ENCODE results near the gene MAP10.
A peak's percentile ranks its signal among the peaks of the same experiment; 100 is the strongest.
"Not testable (repeated sequence)": the region's sequence is repeated elsewhere in the genome, so short reads cannot be mapped to it uniquely, and the experiment has no call there.

Gene MAP10

GRCh38 chr1:232805269-232806185 is at the start of gene MAP10:
Gene MAP10, plus strand, starts transcription at chr1:232805416. Its CDS starts 34 bp downstream, at chr1:232805450.
- DNase-seq (ENCODE audit: low read depth in 2 of 2), result peak; percentile 69 to 73

GRCh38 chr1:232764458-232765251 is 40.6 kb upstream of the MAP10 start:
- DNase-seq (ENCODE audit: low read depth in 2 of 2), result no peak

GRCh38 chr1:232765542-232765941 is 39.7 kb upstream of the MAP10 start:
- DNase-seq (ENCODE audit: low read depth in 2 of 2), result no peak

- no peak for DNase-seq (ENCODE audit: low read depth in 2 of 2)
These were observed 38.9 kb upstream of the MAP10 start for GRCh38 chr1:232766241-232766890.

GRCh38 chr1:232766904-232767303 is 38.3 kb upstream of the MAP10 start:
- DNase-seq (ENCODE audit: low read depth in 2 of 2), result no peak

- no peak for DNase-seq (ENCODE audit: low read depth in 2 of 2)
These were observed 37.7 kb upstream of the MAP10 start for GRCh38 chr1:232767305-232768074.

GRCh38 chr1:232768793-232769192 is 36.4 kb upstream of the MAP10 start:
- no peak for DNase-seq (ENCODE audit: low read depth in 2 of 2)

GRCh38 chr1:232769733-232770132 is 35.5 kb upstream of the MAP10 start:
- DNase-seq (ENCODE audit: low read depth in 2 of 2), result no peak

GRCh38 chr1:232773752-232774151 is 31.5 kb upstream of the MAP10 start:
- DNase-seq (ENCODE audit: low read depth in 2 of 2), result no peak

GRCh38 chr1:232776526-232777106 is 28.6 kb upstream of the MAP10 start:
- DNase-seq (ENCODE audit: low read depth in 2 of 2), result no peak

GRCh38 chr1:232780354-232780753 is 24.9 kb upstream of the MAP10 start:
- DNase-seq (ENCODE audit: low read depth in 2 of 2), result no peak

GRCh38 chr1:232784794-232785193 is 20.4 kb upstream of the MAP10 start:
- no peak for DNase-seq (ENCODE audit: low read depth in 2 of 2)

GRCh38 chr1:232785630-232786029 is 19.6 kb upstream of the MAP10 start:
- DNase-seq (ENCODE audit: low read depth in 2 of 2), result not testable (repeated sequence)

GRCh38 chr1:232786845-232787455 is 18.3 kb upstream of the MAP10 start:
- no peak for DNase-seq (ENCODE audit: low read depth in 2 of 2)

- no peak for DNase-seq (ENCODE audit: low read depth in 2 of 2)
These were observed 16.9 kb upstream of the MAP10 start for GRCh38 chr1:232788235-232788872.

- no peak for DNase-seq (ENCODE audit: low read depth in 2 of 2)
These were observed 15.6 kb upstream of the MAP10 start for GRCh38 chr1:232789651-232790050.

GRCh38 chr1:232792949-232793348 is 12.3 kb upstream of the MAP10 start:
- no peak for DNase-seq (ENCODE audit: low read depth in 2 of 2)

GRCh38 chr1:232793944-232794343 is 11.3 kb upstream of the MAP10 start:
- no peak for DNase-seq (ENCODE audit: low read depth in 2 of 2)

- DNase-seq (ENCODE audit: low read depth in 2 of 2), result no peak
These were observed 9.6 kb upstream of the MAP10 start for GRCh38 chr1:232795497-232796053.

Data from stimulated activated CD4-positive, alpha-beta T cell treated with anti-CD3 and anti-CD28 coated beads, Interleukin-15, amount 100 ng/mL, for 48 hours (primary cell).